SK-N-SH treated with all-trans-retinoic acid at 6 μM for 48 hours (cell line): ENCODE results near the gene LRMDA.

ENCODE experiments used
- ARNTL ChIP-seq: fragments of 450-650 bp; formaldehyde crosslinking; IDR thresholded peaks from 2 replicates; pipeline ENCODE4 v1.5.0; 2020; ENCODE audit warnings: low read depth, mild to moderate bottlenecking, moderate library complexity, borderline replicate concordance
- BACH2 ChIP-seq: fragments of 250-450 bp; sonication (Bioruptor Pico); IDR thresholded peaks from 2 replicates; pipeline ENCODE4 v1.9.0; 2021; ENCODE audit warnings: mild to moderate bottlenecking, borderline replicate concordance
- CREB5 ChIP-seq: fragments of 250-450 bp; sonication (Bioruptor Pico); IDR thresholded peaks from 2 replicates; pipeline ENCODE4 v1.5.1; 2020; ENCODE audit warnings: low read depth, mild to moderate bottlenecking, moderate library complexity
- ESRRG ChIP-seq: fragments of 250-450 bp; sonication (Bioruptor Pico); IDR thresholded peaks from 2 replicates; pipeline ENCODE4 v1.6.1; 2021; ENCODE audit warnings: mild to moderate bottlenecking
- GLIS3 ChIP-seq: fragments of 250-450 bp; sonication (Bioruptor Pico); IDR thresholded peaks from 2 replicates; pipeline ENCODE4 v1.5.0; 2020; ENCODE audit warnings: mild to moderate bottlenecking, moderate library complexity
- PATZ1 ChIP-seq: fragments of 250-450 bp; sonication (Bioruptor Pico); IDR thresholded peaks from 2 replicates; pipeline ENCODE4 v1.8.0; 2020; ENCODE audit warnings: mild to moderate bottlenecking, moderate library complexity, borderline replicate concordance
- RARB ChIP-seq: fragments of 250-450 bp; sonication (Bioruptor Pico); IDR thresholded peaks from 2 replicates; pipeline ENCODE4 v1.8.0; 2021; ENCODE audit warnings: mild to moderate bottlenecking, moderate library complexity
- SNAI2 ChIP-seq: fragments of 250-450 bp; sonication (Bioruptor Pico); IDR thresholded peaks from 2 replicates; pipeline ENCODE4 v1.5.0; 2020; ENCODE audit warnings: mild to moderate bottlenecking, moderate library complexity
- TOX ChIP-seq: fragments of 250-450 bp; sonication (Bioruptor Pico); IDR thresholded peaks from 2 replicates; pipeline ENCODE4 v1.8.0; 2021; ENCODE audit warnings: mild to moderate bottlenecking, moderate library complexity, borderline replicate concordance
- ZFP3 ChIP-seq: fragments of 250-450 bp; sonication (Bioruptor Pico); IDR thresholded peaks from 2 replicates; pipeline ENCODE4 v1.5.0; 2020; ENCODE audit warnings: mild to moderate bottlenecking, moderate library complexity
- ZFP30 ChIP-seq: fragments of 450-650 bp; formaldehyde crosslinking; IDR thresholded peaks from 2 replicates; pipeline ENCODE4 v1.5.0; 2022; ENCODE audit warnings: mild to moderate bottlenecking, moderate library complexity
- ZNF565 ChIP-seq: fragments of 450-650 bp; formaldehyde crosslinking; conservative IDR thresholded peaks from 2 replicates; pipeline ENCODE4 v1.5.0; 2020; ENCODE audit warnings: low read depth, mild to moderate bottlenecking, moderate library complexity
- ZNF8 ChIP-seq: fragments of 450-650 bp; formaldehyde crosslinking; IDR thresholded peaks from 2 replicates; pipeline ENCODE4 v1.5.0; 2020; ENCODE audit warnings: mild to moderate bottlenecking, moderate library complexity
- TF ChIP-seq, protein P1 (sequence below): fragments of 250-450 bp; sonication (Bioruptor Pico); IDR thresholded peaks from 2 replicates; pipeline ENCODE4 v1.5.0; 2020; ENCODE audit warnings: mild to moderate bottlenecking, moderate library complexity

- no peak for TF ChIP-seq ESRRG (CRISPR knock-in tag)
- TF ChIP-seq ZNF565 (CRISPR knock-in tag), result no peak
- no peak for TF ChIP-seq ZNF8 (CRISPR knock-in tag)
- TF ChIP-seq, protein P1, sequence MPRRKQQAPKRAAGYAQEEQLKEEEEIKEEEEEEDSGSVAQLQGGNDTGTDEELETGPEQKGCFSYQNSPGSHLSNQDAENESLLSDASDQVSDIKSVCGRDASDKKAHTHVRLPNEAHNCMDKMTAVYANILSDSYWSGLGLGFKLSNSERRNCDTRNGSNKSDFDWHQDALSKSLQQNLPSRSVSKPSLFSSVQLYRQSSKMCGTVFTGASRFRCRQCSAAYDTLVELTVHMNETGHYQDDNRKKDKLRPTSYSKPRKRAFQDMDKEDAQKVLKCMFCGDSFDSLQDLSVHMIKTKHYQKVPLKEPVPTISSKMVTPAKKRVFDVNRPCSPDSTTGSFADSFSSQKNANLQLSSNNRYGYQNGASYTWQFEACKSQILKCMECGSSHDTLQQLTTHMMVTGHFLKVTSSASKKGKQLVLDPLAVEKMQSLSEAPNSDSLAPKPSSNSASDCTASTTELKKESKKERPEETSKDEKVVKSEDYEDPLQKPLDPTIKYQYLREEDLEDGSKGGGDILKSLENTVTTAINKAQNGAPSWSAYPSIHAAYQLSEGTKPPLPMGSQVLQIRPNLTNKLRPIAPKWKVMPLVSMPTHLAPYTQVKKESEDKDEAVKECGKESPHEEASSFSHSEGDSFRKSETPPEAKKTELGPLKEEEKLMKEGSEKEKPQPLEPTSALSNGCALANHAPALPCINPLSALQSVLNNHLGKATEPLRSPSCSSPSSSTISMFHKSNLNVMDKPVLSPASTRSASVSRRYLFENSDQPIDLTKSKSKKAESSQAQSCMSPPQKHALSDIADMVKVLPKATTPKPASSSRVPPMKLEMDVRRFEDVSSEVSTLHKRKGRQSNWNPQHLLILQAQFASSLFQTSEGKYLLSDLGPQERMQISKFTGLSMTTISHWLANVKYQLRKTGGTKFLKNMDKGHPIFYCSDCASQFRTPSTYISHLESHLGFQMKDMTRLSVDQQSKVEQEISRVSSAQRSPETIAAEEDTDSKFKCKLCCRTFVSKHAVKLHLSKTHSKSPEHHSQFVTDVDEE (CRISPR knock-in tag), result no peak
- no peak for TF ChIP-seq GLIS3 (CRISPR knock-in tag)
- TF ChIP-seq CREB5 (CRISPR knock-in tag), result no peak
- TF ChIP-seq ZFP30, result no peak
- no peak for TF ChIP-seq SNAI2 (CRISPR knock-in tag)
- no peak for TF ChIP-seq BACH2
- no peak for TF ChIP-seq ARNTL (CRISPR knock-in tag)
- no peak for TF ChIP-seq ZFP3 (CRISPR knock-in tag)
- no peak for TF ChIP-seq TOX
- TF ChIP-seq RARB (CRISPR knock-in tag), result no peak
- TF ChIP-seq PATZ1 (CRISPR knock-in tag), result no peak
These were observed 871.7 kb downstream of the LRMDA start for GRCh38 chr10:76302961-76303630.
